ENCODE data around the gene SLC35G3. TPM values are rescaled to one million over a fixed set of nuclear protein-coding genes. Genes with fewer than 3 reads are reported as not detected.

The SLC35G3 gene
- total and polyA plus RNA-seq, 4 donors, result not detected

DNA sequence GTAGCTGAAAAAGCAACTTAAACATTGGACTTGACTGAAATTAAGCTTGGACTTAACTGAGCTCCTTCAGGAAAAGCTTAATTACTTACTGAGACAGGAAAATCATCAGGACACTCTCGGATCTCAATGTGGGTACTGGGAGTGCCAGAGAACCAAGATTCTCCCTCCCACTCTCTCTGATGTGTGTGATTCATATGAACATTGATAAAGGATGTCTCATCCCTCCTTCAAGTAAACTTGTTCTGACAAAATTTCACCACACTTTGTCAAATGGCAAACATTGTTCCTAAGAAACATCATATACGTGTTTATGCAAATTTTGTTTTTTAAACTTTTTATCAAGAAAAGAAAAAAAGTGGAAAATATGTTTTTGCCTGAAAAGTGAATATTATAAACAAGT is 44.6 kb upstream of the SLC35G3 start:
- 70% methylated on average over 2 of the region's 2 CpGs for WGBS
- Histone ChIP-seq H3K27me3 (ENCODE audit: control insufficient read depth in 4 of 4, insufficient read depth in 4 of 4, low read length in 3 of 4) (no peaks in the 10 kb centered on the region), H3K36me3 (ENCODE audit: control insufficient read depth in 4 of 4, insufficient read depth in 3 of 4, low read depth in 1 of 4, low read length in 3 of 4) (no peaks in the 10 kb centered on the region), H3K9me3 (ENCODE audit: control insufficient read depth in 4 of 4, low read length in 3 of 4) (no peaks in the 10 kb centered on the region), H3K4me3 (ENCODE audit: low read depth in 1 of 3, low read length in 3 of 3) (no peak overlapping the region), H3K4me1 (ENCODE audit: control insufficient read depth in 4 of 4, insufficient read depth in 4 of 4, low read length in 3 of 4) (peaks cover 3 to 19% (median 6%) of the 10 kb centered on the region in 4 donors), H3K27ac (ENCODE audit: low read depth in 1 of 2, low read length in 2 of 2) (no peak overlapping the region), H3K9ac (ENCODE audit: low read depth in 1 of 2, low read length in 2 of 2) (no peak overlapping the region)
- TF ChIP-seq FOXA1 (IDR thresholded peaks at IDR 0.05) (no peak), GABPA (IDR thresholded peaks at IDR 0.05 in 1 of 2, conservative IDR thresholded peaks at IDR 0.05 in 1 of 2) (no peak), EGR1 (IDR thresholded peaks at IDR 0.05; ENCODE audit: low read depth in 2 of 2) (no peak)
- no peak for DNase-seq (ENCODE audit: low spot score)

DNA sequence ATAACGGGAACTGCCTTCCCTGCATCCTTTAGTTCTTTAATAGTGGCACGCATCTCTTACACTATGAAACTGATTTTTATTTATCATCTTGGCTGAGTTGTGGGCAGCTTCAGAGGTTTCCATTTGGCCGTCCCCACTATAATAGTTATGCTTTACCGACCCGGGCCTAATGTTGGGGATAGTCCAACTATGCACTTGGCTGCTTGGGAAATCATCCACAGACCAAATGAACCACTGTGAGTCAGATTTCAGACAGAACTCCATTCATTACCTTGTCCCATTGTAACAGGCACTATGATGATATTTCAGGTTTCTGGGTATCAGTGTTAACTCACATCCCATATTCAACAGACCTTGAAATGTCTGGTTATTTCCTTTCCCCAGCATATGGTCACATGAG is 42.6 kb upstream of the SLC35G3 start:
- no peak overlapping the region for H3K27ac ChIP-seq (ENCODE audit: low read depth in 1 of 2, low read length in 2 of 2)
- H3K36me3 ChIP-seq (ENCODE audit: control insufficient read depth in 4 of 4, insufficient read depth in 3 of 4, low read depth in 1 of 4, low read length in 3 of 4), result no peaks in the 10 kb centered on the region
- no peak overlapping the region for H3K4me3 ChIP-seq (ENCODE audit: low read depth in 1 of 3, low read length in 3 of 3)
- H3K4me1 ChIP-seq (ENCODE audit: control insufficient read depth in 4 of 4, insufficient read depth in 4 of 4, low read length in 3 of 4), result peaks cover 0 to 7% (median 4%) of the 10 kb centered on the region in 4 donors
- no peak for DNase-seq (ENCODE audit: low spot score)
- H3K9me3 ChIP-seq (ENCODE audit: control insufficient read depth in 4 of 4, low read length in 3 of 4), result no peaks in the 10 kb centered on the region
- H3K27me3 ChIP-seq (ENCODE audit: control insufficient read depth in 4 of 4, insufficient read depth in 4 of 4, low read length in 3 of 4), result no peaks in the 10 kb centered on the region
- TF ChIP-seq SP1 (IDR thresholded peaks at IDR 0.05), result no peak
- TF ChIP-seq FOXA1 (IDR thresholded peaks at IDR 0.05), result no peak
- no peak for TF ChIP-seq HNF4A (conservative IDR thresholded peaks at IDR 0.05)
- TF ChIP-seq, protein P1, sequence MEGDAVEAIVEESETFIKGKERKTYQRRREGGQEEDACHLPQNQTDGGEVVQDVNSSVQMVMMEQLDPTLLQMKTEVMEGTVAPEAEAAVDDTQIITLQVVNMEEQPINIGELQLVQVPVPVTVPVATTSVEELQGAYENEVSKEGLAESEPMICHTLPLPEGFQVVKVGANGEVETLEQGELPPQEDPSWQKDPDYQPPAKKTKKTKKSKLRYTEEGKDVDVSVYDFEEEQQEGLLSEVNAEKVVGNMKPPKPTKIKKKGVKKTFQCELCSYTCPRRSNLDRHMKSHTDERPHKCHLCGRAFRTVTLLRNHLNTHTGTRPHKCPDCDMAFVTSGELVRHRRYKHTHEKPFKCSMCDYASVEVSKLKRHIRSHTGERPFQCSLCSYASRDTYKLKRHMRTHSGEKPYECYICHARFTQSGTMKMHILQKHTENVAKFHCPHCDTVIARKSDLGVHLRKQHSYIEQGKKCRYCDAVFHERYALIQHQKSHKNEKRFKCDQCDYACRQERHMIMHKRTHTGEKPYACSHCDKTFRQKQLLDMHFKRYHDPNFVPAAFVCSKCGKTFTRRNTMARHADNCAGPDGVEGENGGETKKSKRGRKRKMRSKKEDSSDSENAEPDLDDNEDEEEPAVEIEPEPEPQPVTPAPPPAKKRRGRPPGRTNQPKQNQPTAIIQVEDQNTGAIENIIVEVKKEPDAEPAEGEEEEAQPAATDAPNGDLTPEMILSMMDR (IDR thresholded peaks at IDR 0.05; ENCODE audit: low read depth, low read length, missing input control), result no peak
- no peak for TF ChIP-seq HNF4G (IDR thresholded peaks at IDR 0.05)
- no peak for TF ChIP-seq JUND (IDR thresholded peaks at IDR 0.05)
- no peak for TF ChIP-seq FOXA2 (IDR thresholded peaks at IDR 0.05)
- TF ChIP-seq, protein P2, sequence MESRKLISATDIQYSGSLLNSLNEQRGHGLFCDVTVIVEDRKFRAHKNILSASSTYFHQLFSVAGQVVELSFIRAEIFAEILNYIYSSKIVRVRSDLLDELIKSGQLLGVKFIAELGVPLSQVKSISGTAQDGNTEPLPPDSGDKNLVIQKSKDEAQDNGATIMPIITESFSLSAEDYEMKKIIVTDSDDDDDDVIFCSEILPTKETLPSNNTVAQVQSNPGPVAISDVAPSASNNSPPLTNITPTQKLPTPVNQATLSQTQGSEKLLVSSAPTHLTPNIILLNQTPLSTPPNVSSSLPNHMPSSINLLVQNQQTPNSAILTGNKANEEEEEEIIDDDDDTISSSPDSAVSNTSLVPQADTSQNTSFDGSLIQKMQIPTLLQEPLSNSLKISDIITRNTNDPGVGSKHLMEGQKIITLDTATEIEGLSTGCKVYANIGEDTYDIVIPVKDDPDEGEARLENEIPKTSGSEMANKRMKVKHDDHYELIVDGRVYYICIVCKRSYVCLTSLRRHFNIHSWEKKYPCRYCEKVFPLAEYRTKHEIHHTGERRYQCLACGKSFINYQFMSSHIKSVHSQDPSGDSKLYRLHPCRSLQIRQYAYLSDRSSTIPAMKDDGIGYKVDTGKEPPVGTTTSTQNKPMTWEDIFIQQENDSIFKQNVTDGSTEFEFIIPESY (IDR thresholded peaks at IDR 0.05), result no peak
- TF ChIP-seq, protein P3, sequence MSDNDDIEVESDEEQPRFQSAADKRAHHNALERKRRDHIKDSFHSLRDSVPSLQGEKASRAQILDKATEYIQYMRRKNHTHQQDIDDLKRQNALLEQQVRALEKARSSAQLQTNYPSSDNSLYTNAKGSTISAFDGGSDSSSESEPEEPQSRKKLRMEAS (IDR thresholded peaks at IDR 0.05), result no peak
- no peak for TF ChIP-seq ATF3 (IDR thresholded peaks at IDR 0.05)
- TF ChIP-seq RXRA (IDR thresholded peaks at IDR 0.05), result no peak
- no peak for TF ChIP-seq NR2F2 (IDR thresholded peaks at IDR 0.05)
- no peak for TF ChIP-seq YY1 (IDR thresholded peaks at IDR 0.05)
- H3K9ac ChIP-seq (ENCODE audit: low read depth in 1 of 2, low read length in 2 of 2), result no peak overlapping the region
- WGBS, result 71% methylated on average over 5 of the region's 5 CpGs

GRCh38 chr17:35235917-35236316 is 41.7 kb upstream of the SLC35G3 start:
- no peaks in the 10 kb centered on the region for H3K9me3 ChIP-seq (ENCODE audit: control insufficient read depth in 4 of 4, low read length in 3 of 4)
- 48% methylated on average over 2 of the region's 2 CpGs for WGBS
- no peaks in the 10 kb centered on the region for H3K27me3 ChIP-seq (ENCODE audit: control insufficient read depth in 4 of 4, insufficient read depth in 4 of 4, low read length in 3 of 4)
- no peak overlapping the region for H3K9ac ChIP-seq (ENCODE audit: low read depth in 1 of 2, low read length in 2 of 2)
- no peak for TF ChIP-seq HNF4A (conservative IDR thresholded peaks at IDR 0.05)
- TF ChIP-seq, protein P2 (IDR thresholded peaks at IDR 0.05), result no peak
- TF ChIP-seq NR2F2 (IDR thresholded peaks at IDR 0.05), result no peak
- no peak for TF ChIP-seq HNF4G (IDR thresholded peaks at IDR 0.05)
- TF ChIP-seq ATF3 (IDR thresholded peaks at IDR 0.05), result no peak
- no peaks in the 10 kb centered on the region for H3K36me3 ChIP-seq (ENCODE audit: control insufficient read depth in 4 of 4, insufficient read depth in 3 of 4, low read depth in 1 of 4, low read length in 3 of 4)
- H3K4me3 ChIP-seq (ENCODE audit: low read depth in 1 of 3, low read length in 3 of 3), result no peak overlapping the region
- H3K4me1 ChIP-seq (ENCODE audit: control insufficient read depth in 4 of 4, insufficient read depth in 4 of 4, low read length in 3 of 4), result peaks cover 0 to 3% (median 1%) of the 10 kb centered on the region in 4 donors
- no peak for DNase-seq (ENCODE audit: low spot score)
- H3K27ac ChIP-seq (ENCODE audit: low read depth in 1 of 2, low read length in 2 of 2), result no peak overlapping the region
